Measurements from ENCODE around the gene ZNF532. TPM values are rescaled to one million over a fixed set of nuclear protein-coding genes. Genes with fewer than 3 reads are reported as not detected.
"Not testable (repeated sequence)": the region's sequence is repeated elsewhere in the genome, so short reads cannot be mapped to it uniquely, and the experiment has no call there.

Gene ZNF532
- total and polyA plus RNA-seq, 12 donors, result 11.6 to 34.8 (median 22.6) TPM

- Histone ChIP-seq H3K27ac (no peak overlapping the region), H3K4me3 (no peak overlapping the region), H3K27me3 (no peaks in the 10 kb centered on the region), H3K36me3 (replicated peaks in 1 of 2) (no peaks in the 10 kb centered on the region), H3K9me3 (replicated peaks in 1 of 3) (no peaks in the 10 kb centered on the region), H3K4me1 (replicated peaks in 1 of 2) (no peaks in the 10 kb centered on the region)
- no peak for TF ChIP-seq CTCF (IDR thresholded peaks at IDR 0.05)
- TF ChIP-seq POLR2A (IDR thresholded peaks at IDR 0.05), result no peak
- intact Hi-C loops (cut with DNase I), result no loop called here
- WGBS, 4 donors, result 69 to 77% (median 71%) methylated on average over 12 of the region's 12 CpGs
- peak in 4 of 7 donors; percentile 9 to 18 (median 15) for DNase-seq
These were observed 36.1 kb upstream of the ZNF532 start for GRCh38 chr18:58828399-58829121.

GRCh38 chr18:58829263-58829662 lies 35.4 kb upstream of the ZNF532 start:
- intact Hi-C loops (cut with DNase I), result no loop called here
- Histone ChIP-seq H3K36me3 (replicated peaks in 1 of 2) (no peaks in the 10 kb centered on the region), H3K9me3 (replicated peaks in 1 of 3) (no peaks in the 10 kb centered on the region), H3K4me1 (replicated peaks in 1 of 2) (no peaks in the 10 kb centered on the region), H3K27me3 (no peaks in the 10 kb centered on the region), H3K4me3 (no peak overlapping the region), H3K27ac (no peak overlapping the region)
- TF ChIP-seq POLR2A (IDR thresholded peaks at IDR 0.05), result no peak
- no peak for TF ChIP-seq CTCF (IDR thresholded peaks at IDR 0.05)
- no peak for DNase-seq
- 70 to 81% (median 77%) methylated on average over 3 of the region's 3 CpGs for WGBS, 4 donors

GRCh38 chr18:58829886-58830285 lies 34.8 kb upstream of the ZNF532 start:
- H3K9me3 ChIP-seq (replicated peaks in 1 of 3); H3K4me1 ChIP-seq (replicated peaks in 1 of 2); DNase-seq; H3K36me3 ChIP-seq (replicated peaks in 1 of 2); H3K4me3 ChIP-seq; H3K27me3 ChIP-seq; intact Hi-C loops (cut with DNase I); H3K27ac ChIP-seq: not testable (repeated sequence)
- WGBS, 4 donors, result 80 to 92% (median 83%) methylated on average over 3 of the region's 3 CpGs

- intact Hi-C loops (cut with DNase I), result no loop called here
- no peak for DNase-seq
- WGBS, 4 donors, result 63 to 85% (median 76%) methylated on average over 1 of the region's 1 CpG
These were observed 33.1 kb upstream of the ZNF532 start for GRCh38 chr18:58831606-58832005.

More at GRCh38 chr18:58831606-58832005, 33.1 kb upstream of the ZNF532 start:
- no peak overlapping the region for H3K4me3 ChIP-seq
- no peaks in the 10 kb centered on the region for H3K27me3 ChIP-seq
- H3K36me3 ChIP-seq (replicated peaks in 1 of 2), result no peaks in the 10 kb centered on the region
- H3K27ac ChIP-seq, result no peak overlapping the region
- H3K9me3 ChIP-seq (replicated peaks in 1 of 3), result no peaks in the 10 kb centered on the region
- no peak for TF ChIP-seq CTCF (IDR thresholded peaks at IDR 0.05)
- no peak for TF ChIP-seq POLR2A (IDR thresholded peaks at IDR 0.05)
- H3K4me1 ChIP-seq (replicated peaks in 1 of 2), result no peaks in the 10 kb centered on the region
